Measurements from ENCODE around the gene MACROD2.
A peak's percentile ranks its signal among the peaks of the same experiment; 100 is the strongest.

MACROD2 gene

DNA sequence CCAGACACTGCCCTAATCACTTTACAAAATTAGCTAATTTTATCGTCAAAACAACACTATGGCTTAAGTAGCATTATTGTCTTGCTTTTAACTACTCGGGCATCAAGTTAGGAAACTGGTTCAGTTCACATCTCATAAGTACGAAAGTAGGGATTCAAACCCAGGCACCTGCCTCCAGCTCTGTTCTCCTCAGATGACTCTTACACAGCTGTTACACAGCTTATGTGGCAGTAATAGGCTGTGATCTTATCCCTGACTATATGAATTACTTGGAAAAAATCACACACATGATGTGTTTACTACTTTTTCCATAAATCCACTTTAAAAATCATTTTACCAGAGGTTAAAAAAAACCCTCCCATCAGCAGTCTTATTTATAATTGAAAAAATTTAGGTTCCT is 731.3 kb downstream of the MACROD2 start:
- TF ChIP-seq, protein P1, sequence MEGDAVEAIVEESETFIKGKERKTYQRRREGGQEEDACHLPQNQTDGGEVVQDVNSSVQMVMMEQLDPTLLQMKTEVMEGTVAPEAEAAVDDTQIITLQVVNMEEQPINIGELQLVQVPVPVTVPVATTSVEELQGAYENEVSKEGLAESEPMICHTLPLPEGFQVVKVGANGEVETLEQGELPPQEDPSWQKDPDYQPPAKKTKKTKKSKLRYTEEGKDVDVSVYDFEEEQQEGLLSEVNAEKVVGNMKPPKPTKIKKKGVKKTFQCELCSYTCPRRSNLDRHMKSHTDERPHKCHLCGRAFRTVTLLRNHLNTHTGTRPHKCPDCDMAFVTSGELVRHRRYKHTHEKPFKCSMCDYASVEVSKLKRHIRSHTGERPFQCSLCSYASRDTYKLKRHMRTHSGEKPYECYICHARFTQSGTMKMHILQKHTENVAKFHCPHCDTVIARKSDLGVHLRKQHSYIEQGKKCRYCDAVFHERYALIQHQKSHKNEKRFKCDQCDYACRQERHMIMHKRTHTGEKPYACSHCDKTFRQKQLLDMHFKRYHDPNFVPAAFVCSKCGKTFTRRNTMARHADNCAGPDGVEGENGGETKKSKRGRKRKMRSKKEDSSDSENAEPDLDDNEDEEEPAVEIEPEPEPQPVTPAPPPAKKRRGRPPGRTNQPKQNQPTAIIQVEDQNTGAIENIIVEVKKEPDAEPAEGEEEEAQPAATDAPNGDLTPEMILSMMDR (conservative IDR thresholded peaks at IDR 0.05) = no peak
- no peak for TF ChIP-seq ZFX (IDR thresholded peaks at IDR 0.05)
- no peak overlapping the region for H3K27ac ChIP-seq

DNA sequence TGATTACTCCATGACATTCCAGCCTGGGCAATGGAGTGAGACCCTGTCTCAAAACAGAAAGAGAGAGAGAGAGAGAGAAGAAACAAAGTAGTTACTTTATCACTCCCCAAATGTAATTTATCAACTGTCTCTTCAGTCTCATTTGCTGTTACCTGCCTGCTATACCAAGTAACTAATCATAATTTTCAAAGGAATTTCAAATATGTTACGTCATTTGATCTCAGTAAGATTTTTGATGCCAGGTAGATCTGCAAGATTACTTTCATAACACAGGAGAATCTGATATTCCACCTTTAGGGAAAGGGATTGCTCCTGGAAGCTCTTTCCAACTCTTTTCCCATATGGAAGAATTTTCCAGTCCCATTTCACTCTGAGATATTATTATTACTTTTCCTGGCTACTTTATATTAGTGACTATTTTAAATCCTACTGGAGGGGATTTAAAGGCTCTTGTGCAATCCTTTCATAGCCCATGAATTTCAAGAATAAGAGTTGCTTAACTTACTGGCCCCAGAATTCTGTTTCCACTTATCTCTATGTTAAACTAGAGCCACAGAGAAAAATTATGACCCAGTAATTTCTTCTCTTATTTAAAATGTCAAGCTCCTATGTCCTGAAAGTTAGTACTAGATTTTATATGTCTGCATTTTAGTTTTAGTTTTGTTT is 732.3 kb downstream of the MACROD2 start:
- H3K27ac ChIP-seq = no peak overlapping the region
- TF ChIP-seq ZFX (IDR thresholded peaks at IDR 0.05) = no peak
- TF ChIP-seq, protein P1 (conservative IDR thresholded peaks at IDR 0.05) = no peak

DNA sequence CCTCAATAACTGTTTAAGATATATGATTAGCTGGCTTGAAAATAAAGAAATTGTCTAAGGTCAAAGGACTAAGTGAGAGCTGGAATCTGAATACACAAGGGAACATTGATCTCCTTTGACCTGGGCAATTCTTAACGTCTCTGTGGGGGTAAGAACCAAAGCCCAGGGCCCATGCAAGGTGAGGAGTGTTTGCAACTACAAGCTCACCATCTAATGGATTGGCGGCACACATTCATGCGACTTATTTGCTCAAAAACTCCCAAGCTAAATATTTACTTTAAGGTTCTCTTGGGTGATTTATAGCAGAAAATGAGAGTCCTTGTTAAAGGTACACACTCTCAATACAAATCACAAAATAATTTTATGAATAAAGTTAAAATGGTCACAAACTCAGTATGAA is 734.1 kb downstream of the MACROD2 start:
- no peak for TF ChIP-seq ZFX (IDR thresholded peaks at IDR 0.05)
- TF ChIP-seq, protein P1 (conservative IDR thresholded peaks at IDR 0.05) = no peak
- no peak overlapping the region for H3K27ac ChIP-seq

DNA sequence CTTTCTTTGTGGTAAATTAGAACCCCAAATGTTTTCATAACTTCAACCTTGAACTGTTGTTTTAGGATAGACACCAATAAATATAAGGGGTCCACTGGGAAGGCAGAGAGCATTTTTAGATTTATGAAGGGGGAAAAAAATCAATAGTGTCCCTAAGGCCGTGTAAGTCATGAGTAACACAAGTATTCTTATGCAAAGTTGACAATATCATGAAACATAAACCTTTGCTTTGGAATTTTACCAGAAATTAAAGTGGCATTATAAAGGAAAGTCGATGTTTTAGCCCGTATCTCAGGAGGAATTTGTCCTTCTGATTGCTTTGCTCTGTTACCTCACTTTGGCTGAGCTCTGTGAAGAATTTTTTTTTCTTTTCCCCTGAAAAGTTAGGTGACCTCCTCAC is 737.0 kb downstream of the MACROD2 start:
- no peak overlapping the region for H3K27ac ChIP-seq
- TF ChIP-seq ZFX (IDR thresholded peaks at IDR 0.05) = no peak
- TF ChIP-seq, protein P1 (conservative IDR thresholded peaks at IDR 0.05) = no peak

DNA sequence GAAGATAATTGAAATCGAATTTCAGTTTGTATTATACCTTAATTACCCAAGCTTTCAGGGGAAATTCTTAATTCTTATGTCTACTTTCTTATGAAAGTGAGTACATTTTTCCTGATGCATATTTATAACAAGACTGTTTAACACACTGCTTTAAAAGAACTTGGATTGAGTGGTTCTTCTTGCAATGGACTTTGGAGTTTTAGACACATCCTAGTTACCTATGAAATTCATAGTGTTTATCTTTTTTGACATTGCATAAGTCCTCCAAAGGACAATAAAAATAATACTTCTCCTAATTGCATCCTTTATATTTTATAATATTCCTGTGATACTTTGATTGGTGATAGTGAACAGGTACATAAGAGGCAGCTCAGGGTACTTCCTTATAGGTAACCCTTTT is 737.7 kb downstream of the MACROD2 start:
- TF ChIP-seq, protein P1 (conservative IDR thresholded peaks at IDR 0.05) = no peak
- TF ChIP-seq ZFX (IDR thresholded peaks at IDR 0.05) = no peak
- H3K27ac ChIP-seq = no peak overlapping the region

DNA sequence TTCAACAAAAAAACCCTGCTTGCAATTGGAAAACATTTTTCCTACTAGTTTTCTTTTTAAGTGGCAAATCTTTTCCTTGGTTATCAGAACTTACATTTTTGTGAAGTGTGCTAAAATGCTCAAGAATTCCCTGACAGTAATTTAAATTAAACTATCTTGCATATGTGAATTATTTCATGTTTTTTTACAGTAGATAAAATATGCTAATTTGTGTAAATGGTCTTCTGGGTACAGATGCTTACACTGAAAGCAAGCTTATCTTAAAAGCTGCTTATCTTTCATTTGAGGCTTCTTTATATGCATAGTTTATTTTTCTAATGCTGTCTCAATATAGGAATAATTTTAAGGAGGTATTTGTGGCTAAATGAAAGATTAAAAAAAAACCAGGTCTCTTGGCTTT is 745.1 kb downstream of the MACROD2 start:
- H3K27ac ChIP-seq = no peak overlapping the region
- no peak for TF ChIP-seq ZFX (IDR thresholded peaks at IDR 0.05)
- TF ChIP-seq, protein P1 (conservative IDR thresholded peaks at IDR 0.05) = no peak

DNA sequence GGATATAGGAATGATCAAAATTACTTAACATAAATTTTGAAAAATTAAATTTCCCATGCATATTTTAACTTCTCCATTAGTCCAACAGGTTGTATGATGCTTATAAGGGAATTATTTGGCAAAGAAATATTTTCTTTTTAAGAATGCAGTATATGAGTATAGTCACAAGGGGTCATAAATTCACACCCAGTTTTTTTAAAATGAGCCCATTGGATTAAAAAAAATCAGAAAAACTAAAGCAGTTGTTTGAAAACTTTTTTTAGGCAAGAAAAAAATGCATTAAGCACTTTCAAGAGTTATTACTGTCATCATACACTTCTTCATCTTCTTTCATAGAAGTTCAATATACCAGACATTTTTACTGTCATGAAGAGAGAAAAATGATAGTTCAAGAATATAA is 746.3 kb downstream of the MACROD2 start:
- no peak overlapping the region for H3K27ac ChIP-seq
- no peak for TF ChIP-seq ZFX (IDR thresholded peaks at IDR 0.05)
- TF ChIP-seq, protein P1 (conservative IDR thresholded peaks at IDR 0.05) = peak; percentile 15; the same call in 1 of the 2 replicates
